Uterus (tissue), 4 donors: ENCODE measurements around the gene LY9. TPM values are rescaled to one million over a fixed set of nuclear protein-coding genes. Genes with fewer than 3 reads are reported as not detected.
"Not testable (repeated sequence)": the region's sequence is repeated elsewhere in the genome, so short reads cannot be mapped to it uniquely, and the experiment has no call there.

Source experiments
- DNase-seq, 2 donors: peaks; one replicate each; pipeline ENCODE4 v3.0.0-alpha.2; 2019 to 2020
- H3K27ac ChIP-seq, 2 donors: fragments of 200-600 bp; sonication (generic); 1 replicate in 1 of 2; 2 replicates in 1 of 2; pipeline ENCODE4 v1.5.1; 2016 to 2018
- H3K27me3 ChIP-seq, 2 donors: fragments of 200-600 bp; sonication (generic); one replicate each; pipeline ENCODE4 v1.5.1; 2018 to 2019; ENCODE audit warnings: control low read depth in 1 of 2
- H3K36me3 ChIP-seq, 2 donors: fragments of 200-600 bp; sonication (generic); one replicate each; pipeline ENCODE4 v1.5.1; 2019; ENCODE audit warnings: control low read depth in 1 of 2
- H3K4me1 ChIP-seq, 2 donors: fragments of 200-600 bp; sonication (generic); one replicate each; pipeline ENCODE4 v1.5.1; 2018 to 2019; ENCODE audit warnings: control low read depth in 1 of 2
- H3K4me3 ChIP-seq, 2 donors: fragments of 200-600 bp; sonication (generic); 1 replicate in 1 of 2; 2 replicates in 1 of 2; pipeline ENCODE4 v1.5.1; 2018 to 2019; ENCODE audit warnings: mild to moderate bottlenecking in 1 of 2
- H3K9me3 ChIP-seq, 2 donors: fragments of 200-600 bp; sonication (generic); one replicate each; pipeline ENCODE4 v1.5.1; 2019; ENCODE audit warnings: control low read depth in 1 of 2
- CTCF ChIP-seq, 4 experiments: fragments of 200-600 bp in 2 of 4; fragments of 450-650 bp in 2 of 4; sonication (generic) in 2 of 4; IDR thresholded peaks; one replicate each; pipeline ENCODE4 v1.5.1; 2016 to 2019; ENCODE audit warnings: antibody characterized with exemption in 4 of 4, mild to moderate bottlenecking in 2 of 4, moderate library complexity in 1 of 4
- POLR2A ChIP-seq, 2 donors: fragments of 450-650 bp; IDR thresholded peaks; one replicate each; pipeline ENCODE4 v1.6.1; 2016; ENCODE audit warnings: antibody characterized with exemption in 2 of 2, mild to moderate bottlenecking in 1 of 2, moderate library complexity in 1 of 2
- intact Hi-C: fragments of 100-400 bp; cut with DNase I; formaldehyde crosslinking; loops from one replicate; pipeline ENCODE4 v1.15.1; 2023; ENCODE audit warnings: low total_unique reads
- total RNA-seq, 4 donors: library from RNA; depleted of rRNA in 3 of 4; stranded (reverse); fragments of >200 nt in 3 of 4; gene quantifications; one replicate each; pipeline versions ENCODE4 v1.1.0 to v1.2.4, GENCODE V29; 2014 to 2023
- donor health status: DM: yes; HTN: yes; CAD: no.

Gene LY9
- total RNA-seq, 4 donors from 2014 or later: 0.35 to 0.70 TPM; not detected in 2

- H3K4me1 ChIP-seq: no peaks in the 10 kb centered on the region
- no peaks in the 10 kb centered on the region for H3K36me3 ChIP-seq
- no peak overlapping the region for H3K4me3 ChIP-seq
- H3K27ac ChIP-seq: no peak overlapping the region
- TF ChIP-seq CTCF (IDR thresholded peaks at IDR 0.05) (no peak), POLR2A (IDR thresholded peaks at IDR 0.05) (no peak)
- intact Hi-C loops: no loop called here
- H3K27me3 ChIP-seq: no peaks in the 10 kb centered on the region
- no peaks in the 10 kb centered on the region for H3K9me3 ChIP-seq
- no peak for DNase-seq
Observed at GRCh38 chr1:160863774-160864131, 67.8 kb downstream of the LY9 start.

- DNase-seq: no peak
- Histone ChIP-seq H3K4me3 (no peak overlapping the region), H3K36me3 (no peaks in the 10 kb centered on the region), H3K4me1 (no peaks in the 10 kb centered on the region), H3K27me3 (no peaks in the 10 kb centered on the region), H3K9me3 (no peaks in the 10 kb centered on the region), H3K27ac (no peak overlapping the region)
- TF ChIP-seq CTCF (IDR thresholded peaks at IDR 0.05): no peak
- TF ChIP-seq POLR2A (IDR thresholded peaks at IDR 0.05): no peak
- intact Hi-C loops: no loop called here
Observed at GRCh38 chr1:160864173-160864572, 68.2 kb downstream of the LY9 start.

GRCh38 chr1:160865337-160865736 is 69.4 kb downstream of the LY9 start:
- intact Hi-C loops: no loop called here
- Histone ChIP-seq H3K36me3 (no peaks in the 10 kb centered on the region), H3K4me3 (no peak overlapping the region), H3K9me3 (no peaks in the 10 kb centered on the region), H3K27me3 (no peaks in the 10 kb centered on the region), H3K27ac (no peak overlapping the region), H3K4me1 (no peaks in the 10 kb centered on the region)
- no peak for TF ChIP-seq POLR2A (IDR thresholded peaks at IDR 0.05)
- TF ChIP-seq CTCF (IDR thresholded peaks at IDR 0.05): no peak
- no peak for DNase-seq

- H3K27ac ChIP-seq: no peak overlapping the region
- TF ChIP-seq POLR2A (IDR thresholded peaks at IDR 0.05) (no peak), CTCF (IDR thresholded peaks at IDR 0.05) (no peak)
- H3K27me3 ChIP-seq: no peaks in the 10 kb centered on the region
- intact Hi-C loops: no loop called here
- DNase-seq: no peak
- no peaks in the 10 kb centered on the region for H3K9me3 ChIP-seq
- H3K4me1 ChIP-seq: no peaks in the 10 kb centered on the region
- no peaks in the 10 kb centered on the region for H3K36me3 ChIP-seq
- H3K4me3 ChIP-seq: no peak overlapping the region
Observed at GRCh38 chr1:160866001-160866694, 70.2 kb downstream of the LY9 start.

- Histone ChIP-seq H3K4me3 (no peak overlapping the region), H3K36me3 (no peaks in the 10 kb centered on the region), H3K27ac (no peak overlapping the region), H3K4me1 (no peaks in the 10 kb centered on the region), H3K27me3 (no peaks in the 10 kb centered on the region), H3K9me3 (no peaks in the 10 kb centered on the region)
- DNase-seq: no peak
- TF ChIP-seq POLR2A (IDR thresholded peaks at IDR 0.05) (no peak), CTCF (IDR thresholded peaks at IDR 0.05) (no peak)
- intact Hi-C loops: no loop called here
Observed at GRCh38 chr1:160866695-160867260, 70.8 kb downstream of the LY9 start.

GRCh38 chr1:160867651-160868050 is 71.7 kb downstream of the LY9 start:
- H3K4me1 ChIP-seq, H3K36me3 ChIP-seq, DNase-seq, H3K4me3 ChIP-seq, H3K27ac ChIP-seq, intact Hi-C loops, H3K27me3 ChIP-seq, H3K9me3 ChIP-seq: not testable (repeated sequence)
